IPS-15b (cell line): ENCODE data around the gene PRKAR1A.

ENCODE experiments used
- H3K27me3 ChIP-seq: one replicate; pipeline ENCODE4 v1.6.1; 2013; ENCODE audit warnings: low read length; ENCODE audit not compliant: control insufficient read depth, insufficient read depth
- H3K36me3 ChIP-seq: one replicate; pipeline ENCODE4 v1.6.1; 2013; ENCODE audit warnings: low read length; ENCODE audit not compliant: control insufficient read depth, insufficient read depth
- H3K4me1 ChIP-seq: one replicate; pipeline ENCODE4 v1.6.1; 2013; ENCODE audit warnings: mild to moderate bottlenecking, low read length; ENCODE audit not compliant: control insufficient read depth, insufficient read depth
- H3K4me3 ChIP-seq: one replicate; pipeline ENCODE4 v1.5.1; 2013; ENCODE audit warnings: low read depth, low read length
- H3K9ac ChIP-seq: one replicate; pipeline ENCODE4 v1.6.1; 2013; ENCODE audit warnings: low read depth, mild to moderate bottlenecking, low read length
- H3K9me3 ChIP-seq: one replicate; pipeline ENCODE4 v1.6.1; 2013; ENCODE audit warnings: mild to moderate bottlenecking, low read length; ENCODE audit not compliant: control insufficient read depth, insufficient read depth

PRKAR1A gene

DNA sequence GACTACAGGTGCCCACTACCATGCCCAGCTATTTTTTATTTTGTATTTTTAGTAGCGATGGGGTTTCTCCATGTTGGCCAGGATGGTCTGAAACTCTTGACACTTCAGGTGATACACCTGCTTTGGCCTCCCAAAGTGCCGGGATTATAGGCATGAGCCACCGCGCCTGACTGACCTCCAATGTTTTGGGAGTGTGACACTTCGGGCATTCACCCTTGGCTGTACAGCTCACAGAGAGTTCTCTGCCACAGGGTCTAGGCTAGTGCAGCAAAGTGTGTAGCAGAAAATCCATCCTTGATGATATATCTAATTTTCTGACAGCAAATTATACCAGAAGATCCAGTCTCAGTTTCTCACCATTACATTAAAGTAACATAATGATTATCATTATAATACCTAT is 74.8 kb downstream of the PRKAR1A start:
- Histone ChIP-seq H3K36me3 (no peaks in the 10 kb centered on the region), H3K4me1 (no peaks in the 10 kb centered on the region), H3K9ac (no peak overlapping the region), H3K4me3 (no peak overlapping the region), H3K9me3 (no peaks in the 10 kb centered on the region), H3K27me3 (no peaks in the 10 kb centered on the region)

DNA sequence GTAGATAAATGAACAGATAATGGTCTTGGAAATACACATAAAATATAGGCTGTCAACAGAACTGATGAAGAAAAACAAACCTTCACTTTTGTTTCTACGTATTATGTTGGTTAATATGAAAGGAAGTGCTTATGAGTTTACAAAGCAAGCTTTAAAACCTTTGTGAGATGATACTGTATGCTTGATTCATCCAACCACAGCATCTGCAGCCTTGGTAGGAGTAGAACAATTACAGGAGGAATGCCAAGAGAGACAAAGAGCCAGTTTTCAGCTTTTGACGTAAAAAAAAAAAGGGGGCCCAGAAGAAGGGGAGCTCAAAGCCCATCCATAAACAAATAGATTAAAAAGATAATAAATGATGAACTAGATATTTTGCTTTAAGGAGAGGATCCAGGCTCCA is 75.6 kb downstream of the PRKAR1A start:
- H3K4me3 ChIP-seq = no peak overlapping the region
- no peak overlapping the region for H3K9ac ChIP-seq
- H3K36me3 ChIP-seq = no peaks in the 10 kb centered on the region
- H3K4me1 ChIP-seq = no peaks in the 10 kb centered on the region
- H3K27me3 ChIP-seq = no peaks in the 10 kb centered on the region
- H3K9me3 ChIP-seq = no peaks in the 10 kb centered on the region

DNA sequence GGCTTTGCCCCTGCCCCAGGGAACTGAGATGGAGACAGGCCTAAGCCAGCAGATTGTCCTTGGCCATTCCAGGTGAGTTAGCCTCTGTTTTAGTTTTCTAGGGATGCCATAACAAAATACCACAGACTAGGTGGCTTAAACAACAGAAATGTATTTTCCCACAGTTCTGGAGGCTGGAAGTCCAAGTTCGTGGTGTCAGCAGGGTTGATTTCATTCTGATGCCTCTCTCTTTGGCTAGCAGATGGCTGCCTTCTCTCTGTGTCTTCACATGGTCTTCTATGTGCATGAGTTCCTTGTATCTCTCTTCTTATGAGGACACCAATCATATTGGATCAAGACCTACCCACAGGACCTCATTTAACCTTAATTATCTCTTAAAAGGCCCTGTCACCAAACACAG is 76.1 kb downstream of the PRKAR1A start:
- Histone ChIP-seq H3K27me3 (no peaks in the 10 kb centered on the region), H3K36me3 (no peaks in the 10 kb centered on the region), H3K4me1 (no peaks in the 10 kb centered on the region), H3K4me3 (no peak overlapping the region), H3K9me3 (no peaks in the 10 kb centered on the region), H3K9ac (no peak overlapping the region)

DNA sequence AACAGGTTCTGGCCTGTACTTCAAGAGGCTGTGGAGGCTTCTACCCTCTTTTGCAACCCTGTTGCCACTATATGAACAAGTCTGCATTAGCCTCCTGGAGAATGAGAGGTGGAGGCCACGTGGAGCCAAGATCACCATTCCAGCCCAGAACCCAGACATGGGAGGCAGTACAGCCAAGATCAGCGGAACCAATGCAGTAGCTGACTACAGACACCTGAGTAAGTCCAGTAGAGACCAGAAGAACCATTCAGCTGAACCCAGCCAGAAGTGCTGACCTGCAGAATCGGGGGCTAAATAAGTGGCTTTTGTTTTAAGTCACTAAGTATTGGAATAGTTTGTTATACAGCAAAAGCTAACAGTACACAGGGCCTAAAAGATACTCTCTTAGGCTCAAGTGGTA is 76.9 kb downstream of the PRKAR1A start:
- H3K9ac ChIP-seq = no peak overlapping the region
- H3K4me3 ChIP-seq = no peak overlapping the region
- no peaks in the 10 kb centered on the region for H3K36me3 ChIP-seq

DNA sequence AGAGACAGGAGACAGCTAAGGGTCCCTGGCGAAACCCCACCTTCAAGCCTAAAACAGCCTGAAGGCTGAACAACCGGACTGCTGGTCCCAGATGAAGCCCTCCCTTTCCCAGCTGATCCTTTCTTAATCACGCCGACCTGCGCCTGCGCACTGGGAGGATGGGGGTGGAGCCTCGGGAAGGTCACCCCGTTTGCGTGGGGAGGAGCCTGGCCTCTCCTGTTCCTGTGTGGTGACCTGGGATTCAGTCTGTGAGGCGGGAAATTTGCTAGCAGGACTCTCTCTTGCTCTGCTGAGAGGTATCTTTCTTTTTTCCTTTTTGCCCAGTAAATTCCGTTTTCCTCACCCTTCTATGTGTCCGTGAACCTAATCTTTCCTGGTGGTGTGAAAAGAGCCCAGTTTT is 79.4 kb downstream of the PRKAR1A start:
- no peaks in the 10 kb centered on the region for H3K4me1 ChIP-seq
- H3K4me3 ChIP-seq = no peak overlapping the region
- H3K27me3 ChIP-seq = no peaks in the 10 kb centered on the region
- no peak overlapping the region for H3K9ac ChIP-seq
- H3K36me3 ChIP-seq = no peaks in the 10 kb centered on the region
- no peaks in the 10 kb centered on the region for H3K9me3 ChIP-seq

More for the DNA sequence above, 76.9 kb downstream of the PRKAR1A start:
- no peaks in the 10 kb centered on the region for H3K4me1 ChIP-seq
- no peaks in the 10 kb centered on the region for H3K27me3 ChIP-seq
- no peaks in the 10 kb centered on the region for H3K9me3 ChIP-seq

DNA sequence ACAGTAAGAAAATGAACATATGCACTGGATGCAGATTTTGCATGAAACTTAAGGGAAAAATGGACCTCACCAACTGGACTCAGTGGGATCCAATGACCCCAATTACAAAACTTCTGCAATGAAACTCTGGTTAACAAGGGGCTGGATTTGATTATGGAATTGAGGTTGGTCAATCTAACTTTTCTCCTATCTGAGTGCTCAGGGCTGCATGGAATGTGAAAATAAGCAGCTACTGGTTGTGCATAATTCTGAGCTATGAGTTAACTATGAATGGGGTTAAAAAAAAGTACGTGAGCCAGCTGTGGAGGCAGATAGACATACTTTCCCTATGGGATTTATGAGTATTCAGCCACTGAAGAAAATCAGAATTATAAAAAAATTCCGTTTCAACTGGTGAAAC is 79.8 kb downstream of the PRKAR1A start:
- Histone ChIP-seq H3K36me3 (no peaks in the 10 kb centered on the region), H3K9me3 (no peaks in the 10 kb centered on the region), H3K9ac (no peak overlapping the region), H3K4me3 (no peak overlapping the region), H3K4me1 (no peaks in the 10 kb centered on the region), H3K27me3 (no peaks in the 10 kb centered on the region)

DNA sequence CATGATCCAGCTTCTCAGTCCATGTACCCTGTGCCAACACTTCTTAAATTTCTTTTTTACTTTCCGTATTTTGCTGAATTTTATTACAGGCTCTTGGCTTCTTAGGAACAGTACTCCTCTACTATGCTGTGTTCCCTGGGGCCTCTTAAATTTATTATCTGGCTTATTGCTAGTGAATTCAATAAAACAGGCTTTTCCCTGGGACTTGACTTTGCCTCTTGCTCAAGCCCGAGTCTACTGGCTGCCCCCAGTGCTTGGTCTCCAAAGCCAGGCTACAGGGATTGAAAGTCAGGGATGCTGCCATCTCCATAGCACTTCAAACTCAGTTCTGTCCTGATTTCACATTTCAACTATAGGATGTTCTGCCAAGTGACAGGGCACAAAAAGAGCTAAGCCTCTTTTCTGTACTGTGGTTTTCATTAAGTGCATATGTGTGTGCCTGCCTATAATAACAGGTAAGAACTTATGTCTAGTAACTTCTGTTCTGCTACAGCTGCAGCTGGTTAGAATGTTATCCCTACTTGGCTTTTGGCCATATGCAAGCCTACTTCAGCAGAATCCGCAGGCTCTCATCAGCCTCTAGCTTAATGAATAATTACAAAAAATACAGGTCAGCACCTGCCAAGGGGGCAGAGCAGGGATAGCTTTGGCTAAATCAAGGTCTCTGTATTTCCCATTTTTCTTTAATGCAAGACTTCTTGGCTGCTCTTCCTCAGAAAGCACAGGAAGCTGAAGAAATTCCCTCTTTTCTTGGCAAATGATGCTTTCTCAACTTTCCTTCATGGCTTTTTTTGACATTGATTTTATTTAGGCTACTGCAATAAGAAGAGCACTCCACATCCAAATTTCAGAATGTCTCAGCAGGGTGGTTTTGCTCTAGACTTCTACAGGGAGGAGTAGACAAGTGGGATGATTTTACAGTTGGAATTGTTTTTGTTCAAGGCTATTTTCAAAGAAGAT is 80.7 kb downstream of the PRKAR1A start:
- Histone ChIP-seq H3K9me3 (no peaks in the 10 kb centered on the region), H3K36me3 (no peaks in the 10 kb centered on the region), H3K4me1 (no peaks in the 10 kb centered on the region), H3K27me3 (no peaks in the 10 kb centered on the region), H3K4me3 (no peak overlapping the region), H3K9ac (no peak overlapping the region)

DNA sequence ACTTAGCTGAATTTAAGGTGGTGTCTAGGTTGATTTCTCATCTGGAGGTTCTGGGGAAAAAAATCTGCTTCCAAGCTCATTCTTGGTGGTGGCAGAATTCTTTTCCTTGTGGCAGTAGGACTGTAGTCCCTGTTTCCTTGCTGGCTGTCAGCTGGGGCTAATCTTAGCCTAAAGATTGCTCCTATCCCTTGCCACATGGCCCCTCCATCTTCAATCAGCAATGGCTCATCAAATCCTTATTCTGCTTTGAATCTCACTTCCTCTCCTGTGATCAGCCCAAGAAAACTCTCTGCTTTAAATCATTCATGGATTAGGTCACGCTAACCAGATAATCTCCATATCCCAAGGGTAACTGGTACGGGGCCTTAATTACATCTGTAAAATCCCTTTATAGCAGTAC is 82.3 kb downstream of the PRKAR1A start:
- no peaks in the 10 kb centered on the region for H3K27me3 ChIP-seq
- H3K4me1 ChIP-seq = no peaks in the 10 kb centered on the region
- H3K9ac ChIP-seq = no peak overlapping the region
- H3K36me3 ChIP-seq = no peaks in the 10 kb centered on the region
- H3K4me3 ChIP-seq = no peak overlapping the region
- H3K9me3 ChIP-seq = no peaks in the 10 kb centered on the region

DNA sequence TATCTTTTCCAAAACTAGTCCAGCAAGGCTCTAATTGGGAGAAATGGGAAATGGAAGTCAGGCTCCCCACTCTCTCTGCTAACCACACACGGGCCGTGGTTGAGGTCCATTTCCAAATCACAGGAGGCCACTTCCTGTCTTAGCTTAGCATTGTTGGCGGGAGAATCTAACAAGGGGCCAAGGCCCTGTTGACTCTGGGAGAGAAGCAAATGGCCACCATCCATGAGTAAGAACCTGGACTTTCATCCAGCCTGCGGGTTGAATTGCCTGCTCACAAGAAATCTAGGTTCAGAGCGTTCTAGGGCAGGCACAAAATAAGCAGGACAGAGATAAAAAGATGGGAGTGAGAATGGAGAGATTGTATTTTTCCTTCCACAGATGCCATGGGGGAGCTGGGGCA is 83.3 kb downstream of the PRKAR1A start:
- Histone ChIP-seq H3K4me1 (no peaks in the 10 kb centered on the region), H3K9me3 (no peaks in the 10 kb centered on the region), H3K36me3 (no peaks in the 10 kb centered on the region), H3K4me3 (no peak overlapping the region), H3K9ac (no peak overlapping the region), H3K27me3 (no peaks in the 10 kb centered on the region)

DNA sequence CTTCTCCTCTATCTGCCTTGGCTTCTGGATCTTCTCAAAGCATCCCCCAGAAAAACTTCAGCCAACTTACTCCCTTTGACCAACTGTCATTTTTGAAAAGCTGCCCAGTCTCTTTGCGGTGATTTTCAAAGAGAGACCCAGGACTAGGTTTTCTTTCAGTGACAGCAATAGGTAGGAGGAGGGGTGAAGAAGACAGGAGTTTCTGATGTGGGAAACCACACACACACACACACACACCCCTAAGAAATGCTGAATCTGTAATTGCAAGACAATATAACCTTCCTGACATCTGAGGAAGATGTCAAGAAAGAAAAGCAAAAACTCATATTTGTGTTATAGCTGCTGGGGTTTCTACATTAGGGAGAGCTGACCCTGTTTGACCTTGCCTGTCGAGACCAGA is 83.8 kb downstream of the PRKAR1A start:
- Histone ChIP-seq H3K9me3 (no peaks in the 10 kb centered on the region), H3K4me3 (no peak overlapping the region), H3K27me3 (no peaks in the 10 kb centered on the region), H3K36me3 (no peaks in the 10 kb centered on the region), H3K4me1 (no peaks in the 10 kb centered on the region), H3K9ac (no peak overlapping the region)

DNA sequence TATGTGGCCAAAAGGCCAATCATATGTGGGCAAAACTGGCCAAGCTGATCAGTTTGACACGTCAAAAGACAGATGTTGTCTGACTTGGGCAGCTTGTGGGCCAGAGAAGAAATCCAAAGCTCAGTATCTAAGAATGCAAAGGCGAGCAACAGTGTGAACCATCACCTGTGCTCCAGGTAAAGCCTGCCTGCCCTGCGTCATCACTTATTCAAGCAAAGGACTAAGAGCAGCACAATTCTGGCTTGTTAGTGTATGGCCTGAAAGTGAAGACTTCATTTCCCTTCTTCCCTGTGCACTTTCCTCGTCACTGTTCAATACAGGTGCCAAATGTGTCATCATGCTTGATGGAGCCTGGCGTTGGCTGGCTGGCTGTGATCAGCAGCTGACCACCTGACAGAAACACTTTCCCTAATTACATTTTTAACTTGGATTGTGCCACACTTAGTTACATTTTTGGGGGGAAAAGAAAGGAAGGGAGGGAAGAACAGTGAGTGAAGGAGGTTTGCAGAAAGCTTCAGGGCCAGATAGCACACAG is 84.2 kb downstream of the PRKAR1A start:
- Histone ChIP-seq H3K9ac (no peak overlapping the region), H3K36me3 (no peaks in the 10 kb centered on the region), H3K27me3 (no peaks in the 10 kb centered on the region), H3K4me1 (no peaks in the 10 kb centered on the region), H3K4me3 (no peak overlapping the region), H3K9me3 (no peaks in the 10 kb centered on the region)

DNA sequence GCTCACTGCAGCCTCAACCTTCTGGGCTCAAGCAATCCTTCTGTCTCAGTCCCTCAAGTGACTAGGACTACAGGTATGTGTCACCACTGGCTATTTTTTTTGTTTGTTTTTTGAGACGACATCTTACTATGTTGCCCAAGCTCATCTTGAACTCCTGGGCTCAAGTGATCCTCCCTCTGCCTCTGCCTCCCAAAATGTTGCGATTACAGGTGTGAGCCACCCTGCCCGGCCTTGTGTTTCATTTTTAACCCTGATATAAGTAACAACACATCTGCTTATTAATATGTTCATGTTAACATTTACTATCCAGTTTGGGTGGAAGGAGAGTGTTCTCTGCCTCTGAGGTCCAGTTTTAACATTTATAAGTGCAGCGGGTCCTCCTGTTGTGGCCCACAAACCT is 85.8 kb downstream of the PRKAR1A start:
- Histone ChIP-seq H3K4me3 (peak overlapping the region; percentile 90), H3K9me3 (no peaks in the 10 kb centered on the region), H3K4me1 (peaks cover 16% of the 10 kb centered on the region), H3K27me3 (no peaks in the 10 kb centered on the region), H3K36me3 (no peaks in the 10 kb centered on the region), H3K9ac (no peak overlapping the region)
